T1000 (cell line): ENCODE measurements around the gene IWS1.
A peak's percentile ranks its signal among the peaks of the same experiment; 100 is the strongest.
"Not testable (repeated sequence)": the region's sequence is repeated elsewhere in the genome, so short reads cannot be mapped to it uniquely, and the experiment has no call there.

Experiments used
- DNase-seq: peaks from one replicate; lab custom pipeline; 2025; ENCODE audit warnings: mixed read lengths; lab: John Stamatoyannopoulos, UW

Gene IWS1

DNA sequence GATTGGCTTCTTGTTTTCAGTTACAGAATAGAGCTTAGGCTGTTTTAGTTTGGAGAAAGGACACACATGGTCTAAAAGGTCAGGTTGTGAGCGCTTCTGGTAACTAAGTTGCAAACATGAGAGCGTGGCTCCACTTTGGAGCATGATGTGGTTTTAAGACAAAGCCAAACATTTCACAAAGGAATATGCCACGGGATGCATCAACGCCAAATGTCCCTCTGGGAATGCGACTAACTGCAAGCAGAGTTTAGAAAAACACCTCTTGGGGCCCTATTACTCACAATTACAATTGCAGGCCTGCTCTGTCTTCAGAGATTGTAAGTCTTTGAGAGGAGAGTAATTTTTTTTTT lies 34.6 kb upstream of the IWS1 start:
- DNase-seq = no peak

DNA sequence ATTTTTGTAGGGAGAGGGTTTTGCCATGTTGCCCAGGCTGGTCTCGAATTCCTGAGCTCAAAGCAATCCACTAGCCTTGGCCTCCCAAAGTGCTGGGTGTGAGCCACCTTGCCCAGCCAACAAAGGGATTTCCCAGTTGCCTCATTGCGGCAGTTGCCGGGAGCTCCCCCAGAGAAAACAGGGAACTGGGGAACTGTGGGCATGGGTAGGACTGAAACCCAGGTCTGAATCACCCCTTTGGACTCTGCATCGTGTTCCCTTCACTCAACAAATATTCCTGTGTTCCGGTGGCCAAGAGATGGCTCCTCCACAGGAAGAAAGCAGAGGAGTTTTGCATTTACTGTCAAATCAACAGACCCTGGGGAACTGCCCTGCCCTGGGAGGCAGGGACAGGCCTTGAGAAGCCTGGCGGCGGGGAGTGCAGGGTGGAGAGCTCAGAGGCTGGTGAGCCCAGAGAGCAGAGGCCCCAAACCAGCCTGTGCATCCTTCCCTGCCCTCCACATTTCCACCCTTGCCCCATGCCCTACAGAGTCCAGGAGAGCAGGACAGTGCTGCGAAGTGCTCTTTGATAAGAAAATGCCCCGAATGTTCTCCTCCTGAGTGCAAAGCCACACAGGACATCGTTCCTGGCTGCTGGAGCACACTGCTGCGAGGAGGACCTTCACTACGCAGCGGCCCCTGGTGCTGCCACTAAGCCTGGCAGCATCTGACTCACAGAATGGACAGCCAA lies 34.1 kb upstream of the IWS1 start:
- DNase-seq = peak; percentile 58

DNA sequence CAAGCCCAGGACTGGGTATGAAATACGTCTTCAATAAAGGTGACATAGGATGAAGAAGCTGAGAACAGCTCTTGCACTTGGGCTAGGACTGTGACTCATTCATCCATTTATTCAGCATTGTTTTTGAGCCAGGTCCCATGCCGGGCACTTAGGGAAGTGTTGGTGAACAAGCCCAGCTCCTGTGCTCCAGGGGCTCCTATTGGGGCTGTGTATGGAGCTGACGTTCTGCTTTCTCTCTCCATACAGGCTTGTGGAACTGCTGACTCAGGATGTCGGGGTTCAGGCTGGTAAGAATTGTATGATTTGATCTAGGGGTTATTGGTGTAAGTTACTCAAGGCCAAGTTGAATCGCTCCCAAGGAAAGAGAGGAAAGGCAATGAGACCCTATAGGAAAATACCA lies 33.2 kb upstream of the IWS1 start:
- DNase-seq = no peak

DNA sequence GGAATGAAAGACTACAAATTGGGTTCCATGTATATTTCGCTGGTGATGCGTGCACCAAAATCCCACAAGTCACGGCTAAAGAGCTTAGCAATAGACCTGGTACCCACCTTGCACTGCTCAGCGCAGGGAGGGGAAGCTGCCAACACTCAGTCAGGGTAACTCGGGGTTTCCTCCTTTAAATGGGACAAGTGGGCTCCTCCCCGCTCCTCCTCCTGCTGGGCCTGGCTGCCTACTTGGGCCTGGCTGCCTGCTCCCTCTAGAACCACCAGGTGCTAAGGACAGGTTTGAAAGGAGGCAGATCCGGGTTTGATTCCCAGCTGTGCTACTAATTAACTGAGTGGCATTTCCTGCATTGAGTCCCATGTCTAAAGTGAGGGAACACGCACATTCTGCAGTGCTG lies 32.6 kb upstream of the IWS1 start:
- no peak for DNase-seq

DNA sequence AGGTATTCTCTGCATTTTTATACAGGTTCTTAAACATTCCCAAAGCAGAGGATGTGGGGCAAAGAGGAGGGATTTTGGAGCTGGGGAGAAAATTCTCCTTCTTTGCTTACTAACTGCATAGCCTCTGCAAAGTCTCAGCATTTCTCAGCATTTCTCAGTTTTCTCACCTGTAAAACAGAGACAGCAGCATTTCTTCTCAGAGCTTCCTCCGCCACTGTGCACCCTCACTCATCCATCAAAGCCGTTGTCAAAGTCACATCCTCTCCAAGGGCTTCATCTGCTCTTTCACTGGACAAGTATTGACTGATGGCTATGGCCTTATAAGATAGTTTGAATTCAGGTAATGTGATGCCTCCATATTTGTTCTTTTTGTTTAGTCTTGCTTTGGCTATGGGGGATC lies 26.6 kb upstream of the IWS1 start:
- DNase-seq = no peak

DNA sequence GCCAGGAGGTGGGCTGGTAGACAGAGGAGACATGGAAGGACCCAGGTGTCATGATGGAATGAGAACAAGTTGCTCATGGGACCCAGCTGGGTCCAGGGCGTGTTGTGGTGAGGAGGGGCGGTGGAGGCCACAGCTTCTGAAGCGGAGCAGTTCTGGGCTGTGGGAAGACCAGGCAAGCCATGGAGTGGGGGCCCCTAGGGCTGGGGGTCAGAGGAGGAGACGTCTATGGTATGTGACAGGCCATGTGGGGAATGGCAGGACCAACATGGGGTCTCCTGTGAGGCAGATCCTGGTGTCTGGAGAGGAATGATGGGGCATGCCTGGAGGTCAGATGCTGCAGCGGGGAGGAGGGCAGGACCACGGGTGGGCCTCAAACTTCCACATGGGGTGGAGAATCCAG lies 26.0 kb upstream of the IWS1 start:
- DNase-seq = no peak

DNA sequence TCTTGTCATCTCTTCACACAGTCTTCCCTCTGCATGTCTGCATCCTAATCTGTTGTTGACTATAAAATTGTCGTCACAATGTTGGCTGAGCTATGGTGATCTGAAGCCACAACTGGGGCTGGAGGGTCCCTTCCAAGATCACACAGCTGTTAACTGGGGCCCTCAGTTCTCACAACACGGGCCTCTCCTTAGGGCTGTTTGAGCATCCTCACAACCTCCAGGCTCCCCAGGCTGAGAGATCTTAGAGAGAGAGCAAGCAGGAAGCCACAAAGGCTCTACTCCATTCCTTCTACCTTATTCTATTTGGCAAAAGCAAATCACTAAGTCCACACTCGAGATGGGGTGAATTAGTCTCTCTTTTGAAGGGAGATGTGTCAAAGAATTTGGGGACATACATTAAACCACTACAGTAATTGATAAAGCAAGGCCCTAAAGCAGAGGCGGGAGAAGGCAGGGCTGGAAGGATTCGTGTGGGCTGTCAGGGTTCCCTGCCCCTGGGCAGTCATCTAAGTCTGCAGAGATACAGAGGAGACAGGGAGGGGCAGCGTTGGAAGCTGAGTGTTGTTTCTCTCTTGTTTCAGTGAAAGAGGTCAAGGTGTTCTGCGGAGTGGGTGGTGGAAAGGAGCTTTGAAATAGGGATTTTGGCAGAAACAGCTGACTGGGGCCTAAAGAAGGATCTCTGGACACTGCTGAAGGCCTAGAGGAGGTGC lies 25.1 kb upstream of the IWS1 start:
- DNase-seq = no peak

DNA sequence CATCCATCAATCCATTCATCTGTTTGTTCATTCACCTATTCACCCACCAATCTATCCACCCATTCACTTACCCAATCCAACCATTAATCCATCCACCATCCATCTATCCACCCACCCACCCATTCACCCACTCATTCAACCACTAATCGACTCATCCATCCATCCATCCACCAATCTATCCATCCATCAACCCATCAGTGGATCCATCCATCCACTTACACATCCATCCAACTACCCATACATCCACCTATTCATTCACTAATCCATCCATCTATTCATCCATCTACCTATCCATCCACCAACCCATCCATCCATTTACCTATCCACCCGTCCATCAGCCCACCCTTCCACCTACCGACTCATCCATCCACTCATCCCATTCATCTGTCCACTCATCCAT lies 20.5 kb upstream of the IWS1 start:
- DNase-seq = no peak

DNA sequence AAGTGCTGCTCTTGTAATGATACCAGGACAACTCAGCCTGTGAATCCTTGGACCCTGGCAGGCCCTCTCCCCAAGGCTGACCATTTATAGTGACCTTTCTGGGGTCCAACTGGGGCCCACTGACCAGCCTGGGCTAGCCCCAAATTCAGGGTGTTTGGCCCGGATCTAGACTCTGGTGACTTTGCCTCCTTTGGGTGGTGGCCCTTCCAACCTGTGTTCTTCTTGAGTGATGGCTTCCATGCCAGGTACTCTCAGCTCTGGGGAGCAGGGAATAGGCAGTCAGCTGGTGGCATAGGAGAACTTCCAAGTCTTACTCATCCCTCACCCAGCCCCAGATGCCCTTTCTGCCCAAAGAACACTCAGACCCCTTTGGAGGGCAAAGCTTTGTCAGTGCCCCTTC lies 19.5 kb upstream of the IWS1 start:
- DNase-seq = no peak

DNA sequence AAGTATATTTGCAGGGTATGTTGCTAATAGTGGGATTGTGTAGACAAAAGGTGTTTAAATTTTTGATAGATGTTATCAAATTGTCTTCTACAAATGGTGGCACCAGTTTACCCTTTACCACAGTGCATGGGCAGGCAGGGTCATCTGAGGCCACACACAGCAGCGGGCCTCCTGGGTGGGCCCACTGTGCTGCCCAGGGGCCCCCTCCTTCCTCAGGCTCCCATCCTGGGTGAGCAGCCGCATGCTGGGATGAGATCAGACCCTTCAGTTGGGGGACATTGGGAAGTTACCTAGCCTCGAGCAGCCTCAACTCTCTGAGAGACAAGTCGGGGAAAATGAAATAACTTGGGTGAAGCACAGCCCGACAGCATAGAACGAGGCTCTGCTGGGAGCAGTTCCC lies 18.9 kb upstream of the IWS1 start:
- DNase-seq = no peak

DNA sequence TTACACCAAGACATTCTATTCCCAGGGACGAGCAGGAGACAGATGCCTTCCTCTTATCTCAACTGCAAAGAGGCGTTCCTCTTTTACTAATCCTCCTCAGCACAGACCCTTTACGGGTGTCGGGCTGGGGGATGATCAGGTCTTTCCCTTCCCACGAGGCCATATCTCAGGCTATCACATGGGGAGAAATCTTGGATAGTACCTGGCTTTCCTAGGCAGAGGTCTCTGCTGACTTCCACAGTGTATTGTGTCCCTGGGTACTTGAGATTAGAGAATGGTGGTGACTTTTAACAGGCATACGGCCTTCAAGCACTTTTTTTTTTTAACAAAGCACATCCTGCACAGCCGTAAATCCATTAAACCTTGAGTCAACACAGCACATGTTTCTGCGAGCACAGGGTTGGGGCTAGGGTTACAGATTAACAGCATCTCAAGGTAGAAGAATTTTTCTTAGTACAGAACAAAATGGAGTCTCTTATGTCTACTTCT lies 16.8 kb upstream of the IWS1 start:
- DNase-seq = not testable (repeated sequence)

DNA sequence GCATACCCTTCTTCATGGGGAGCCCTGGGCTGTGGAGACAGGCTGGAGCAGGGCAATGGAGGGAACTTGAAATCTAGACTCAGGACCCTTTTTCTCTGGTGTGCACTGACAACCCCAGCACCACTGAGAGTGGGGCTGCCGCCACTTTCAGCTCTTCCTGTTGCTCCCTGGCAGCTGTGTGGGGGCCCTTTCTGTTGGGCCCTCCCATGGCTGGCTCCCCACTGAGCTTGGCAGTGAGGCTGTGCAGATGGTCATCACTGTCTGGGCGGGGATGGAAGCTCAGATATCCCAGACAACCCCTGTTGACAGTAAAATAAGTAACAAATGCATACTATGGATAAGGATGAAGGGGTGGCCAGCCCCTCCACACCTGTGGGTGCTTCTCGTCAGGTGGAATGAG lies 15.9 kb upstream of the IWS1 start:
- no peak for DNase-seq

DNA sequence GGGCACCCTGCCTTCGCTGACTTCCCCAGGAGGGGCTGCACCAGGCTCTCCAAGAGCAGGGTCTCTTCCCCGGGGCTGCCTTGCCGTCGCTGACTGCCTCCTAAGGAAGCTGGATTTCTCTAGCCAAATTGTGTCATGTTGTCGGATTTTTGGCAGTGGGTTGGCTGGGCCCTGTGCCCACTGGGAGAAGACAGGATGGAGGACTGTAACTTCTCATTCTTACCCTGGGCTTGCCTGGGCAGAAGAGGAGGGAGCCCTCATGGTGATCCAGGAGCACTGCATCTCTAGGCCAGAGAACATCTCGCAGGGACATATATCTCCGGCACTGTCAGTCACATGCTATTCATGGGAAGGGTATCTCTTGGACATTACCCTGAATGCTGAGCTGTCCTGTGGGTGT lies 15.5 kb upstream of the IWS1 start:
- no peak for DNase-seq

DNA sequence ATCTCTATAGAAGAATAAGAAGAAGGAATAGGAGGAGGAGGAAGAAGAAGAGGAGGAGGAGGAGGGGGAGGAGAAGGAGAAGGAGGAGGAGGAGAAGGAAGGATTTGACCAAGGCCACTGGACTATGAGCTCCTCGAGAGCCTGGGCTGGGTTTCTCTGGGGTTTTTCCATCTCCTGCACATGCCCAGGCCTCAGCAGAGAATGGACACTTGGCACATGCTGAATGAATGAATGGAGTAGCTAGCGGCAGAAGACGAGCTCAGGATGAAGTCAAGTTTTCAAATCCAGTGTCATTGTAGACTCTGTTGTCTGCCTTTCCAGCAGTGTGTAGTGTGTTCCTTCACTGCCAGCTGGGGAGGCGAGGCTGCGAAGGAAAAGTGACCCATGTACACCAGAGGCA lies 11.4 kb upstream of the IWS1 start:
- DNase-seq = no peak

DNA sequence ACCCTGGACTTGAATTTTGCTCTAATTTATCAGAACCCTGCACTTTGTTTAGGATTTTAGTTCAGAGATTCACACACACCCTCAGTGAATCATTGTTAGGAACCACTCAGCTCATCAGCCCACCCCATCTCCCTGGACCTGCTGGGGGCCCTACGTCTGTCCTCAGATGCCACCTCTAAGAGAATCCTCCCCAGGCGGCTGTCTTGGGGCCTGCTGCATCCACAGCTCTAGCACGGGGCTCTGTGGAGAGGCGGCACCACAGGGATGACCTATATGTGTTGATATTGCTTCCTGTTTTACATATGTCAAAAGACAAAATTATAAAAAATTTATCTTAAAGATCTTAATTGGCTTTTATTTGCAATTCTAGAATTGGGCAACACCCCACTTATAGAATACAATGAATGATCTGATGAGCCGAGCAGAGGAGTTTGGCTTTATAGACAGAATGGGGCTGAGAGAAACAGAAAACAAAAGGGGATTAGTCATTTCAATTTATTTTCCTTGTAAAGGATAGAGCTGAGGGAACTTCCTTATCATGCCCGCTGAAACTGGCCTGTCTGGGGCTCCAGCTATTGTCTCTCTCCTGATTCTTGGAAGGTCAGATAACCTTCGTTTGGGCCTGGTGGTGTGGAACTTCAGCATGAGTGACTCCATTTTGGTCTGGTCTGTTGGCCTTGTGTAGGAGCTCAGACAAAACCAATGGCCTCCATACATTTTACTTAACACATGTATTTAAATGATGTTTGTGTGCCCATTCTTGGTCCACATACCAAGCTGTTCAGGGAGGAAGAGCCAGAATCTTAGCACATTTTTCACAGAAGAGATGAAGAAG lies 10.6 kb upstream of the IWS1 start:
- DNase-seq = no peak

DNA sequence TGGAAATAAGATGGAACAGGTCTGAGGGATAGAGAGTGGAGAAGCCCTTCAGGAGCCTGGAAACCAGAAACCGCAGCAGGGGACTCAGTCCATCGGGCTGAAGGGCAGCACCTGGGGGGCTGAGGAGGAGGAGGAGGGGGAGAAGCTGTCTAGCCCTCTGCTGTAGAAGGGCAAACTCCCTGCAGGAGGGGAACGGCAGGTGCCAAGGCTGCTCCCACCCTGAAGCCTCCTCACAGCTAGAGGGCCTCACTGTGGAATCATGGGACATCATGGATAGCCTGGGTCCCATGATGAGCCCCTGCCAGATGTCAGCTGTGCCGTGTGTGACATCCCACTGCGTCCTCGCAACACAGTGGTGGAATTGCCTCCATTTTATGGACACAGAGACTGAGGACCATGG lies 9.6 kb upstream of the IWS1 start:
- no peak for DNase-seq

DNA sequence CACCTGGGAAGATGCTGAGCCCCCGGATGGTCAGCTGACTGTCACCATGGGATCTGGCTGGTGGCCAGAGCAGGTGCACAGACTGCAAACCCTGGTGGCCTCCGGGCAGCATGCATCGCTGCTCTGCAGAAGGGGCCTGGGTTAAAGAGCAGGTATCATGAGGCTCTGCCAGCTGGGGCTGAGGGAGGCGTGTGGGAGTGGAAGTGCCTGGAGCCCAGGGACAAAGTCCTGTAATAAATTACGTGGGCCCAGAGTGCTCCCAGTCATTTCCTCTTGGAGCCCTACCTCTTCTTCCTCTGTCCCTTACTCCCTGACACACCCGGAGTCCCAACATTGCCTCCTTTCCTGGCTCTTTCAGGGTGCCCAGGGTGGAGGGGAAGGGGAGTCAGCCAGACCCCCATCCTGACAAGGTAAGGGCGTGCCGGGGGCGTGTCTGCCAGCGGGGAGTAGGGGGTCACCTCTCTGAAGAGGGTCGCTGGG lies 9.2 kb upstream of the IWS1 start, which contains the start of gene MYO7B:
TSS of gene MYO7B (plus strand) at position 262 of the 480 bp plus-strand sequence. CDS start 24,040 bp downstream, outside the sequence.
- no peak for DNase-seq

DNA sequence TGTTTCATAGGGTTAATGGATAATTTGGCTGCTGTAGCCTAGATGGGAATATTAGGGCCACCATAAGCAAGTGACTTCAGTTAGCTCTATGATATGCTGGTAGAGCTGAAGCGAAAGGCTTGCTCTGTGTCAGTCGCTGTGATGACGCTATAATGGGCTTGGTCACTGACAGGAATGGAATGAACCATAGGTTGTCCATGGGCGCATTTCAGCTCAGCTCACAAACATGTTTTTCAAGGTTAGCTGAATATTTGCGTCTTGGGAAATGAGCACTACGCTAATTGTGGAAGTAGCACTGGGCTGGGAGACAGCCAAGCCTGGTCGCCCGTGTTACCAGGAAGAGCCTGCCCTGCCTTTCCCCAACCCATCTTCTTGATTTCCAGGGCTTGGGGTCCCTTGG lies 6.0 kb upstream of the IWS1 start:
- no peak for DNase-seq

DNA sequence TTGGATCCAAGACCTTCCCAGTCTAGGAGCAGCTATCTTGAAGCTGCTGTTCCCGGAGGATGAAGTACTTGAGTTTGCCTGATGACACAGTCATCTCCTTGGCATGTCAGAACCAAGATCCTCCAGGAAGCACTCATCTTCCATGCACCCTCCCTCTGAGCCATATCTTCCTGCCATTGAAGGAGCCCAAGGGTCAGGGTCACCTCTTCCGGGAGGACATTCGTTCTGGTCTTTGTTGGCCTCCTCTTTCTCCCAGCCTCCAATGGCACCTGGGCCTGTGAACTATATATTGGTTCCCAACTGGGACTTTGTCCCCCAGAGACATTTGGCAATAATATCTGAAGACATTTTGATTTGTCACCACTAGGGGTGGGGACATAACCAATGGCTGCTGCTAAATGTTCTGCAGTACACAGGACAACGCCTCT lies 4.9 kb upstream of the IWS1 start:
- DNase-seq = peak; percentile 9

DNA sequence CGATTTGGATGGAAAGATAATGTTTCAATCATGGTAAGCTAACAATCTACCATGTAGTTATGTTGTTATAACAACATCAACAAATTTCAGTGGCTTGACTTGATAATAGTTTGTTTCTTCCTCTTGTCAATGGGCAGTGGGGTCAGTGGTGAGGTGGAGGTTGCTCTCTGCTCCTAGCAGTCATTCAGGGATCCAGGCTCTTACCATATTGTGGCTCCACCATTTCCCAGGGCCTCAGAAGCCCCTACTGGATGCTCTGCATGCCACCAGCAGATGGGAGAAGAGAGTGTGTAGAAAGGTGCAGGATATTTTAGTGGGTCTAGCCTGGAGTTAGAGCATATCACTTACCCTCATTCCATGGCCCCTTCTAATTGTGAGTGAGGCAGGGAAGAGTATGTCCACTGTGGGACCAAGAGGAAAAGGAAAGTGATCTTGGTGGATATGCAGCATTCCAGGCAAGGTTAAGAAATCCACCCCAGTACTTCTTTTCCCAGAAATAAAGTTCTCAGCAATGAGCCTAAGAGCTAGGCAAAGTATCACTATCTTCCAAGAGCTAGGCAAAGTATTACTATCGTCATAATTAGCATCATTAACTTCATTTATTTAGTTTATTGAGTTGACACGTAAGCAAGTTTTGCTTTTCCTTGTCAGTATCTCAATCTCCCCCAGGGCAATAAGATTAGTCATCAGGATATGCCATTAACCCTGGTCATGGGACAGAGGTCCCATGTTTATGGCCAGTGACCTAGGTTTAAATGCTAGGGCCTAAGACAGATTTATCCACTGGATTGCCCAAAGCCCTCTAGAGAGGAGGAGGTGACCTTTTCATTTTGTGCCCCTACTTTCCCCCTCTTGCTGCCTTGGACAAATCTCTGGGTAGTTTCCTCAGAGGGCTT lies 4.2 kb upstream of the IWS1 start:
- peak; percentile 19 for DNase-seq

DNA sequence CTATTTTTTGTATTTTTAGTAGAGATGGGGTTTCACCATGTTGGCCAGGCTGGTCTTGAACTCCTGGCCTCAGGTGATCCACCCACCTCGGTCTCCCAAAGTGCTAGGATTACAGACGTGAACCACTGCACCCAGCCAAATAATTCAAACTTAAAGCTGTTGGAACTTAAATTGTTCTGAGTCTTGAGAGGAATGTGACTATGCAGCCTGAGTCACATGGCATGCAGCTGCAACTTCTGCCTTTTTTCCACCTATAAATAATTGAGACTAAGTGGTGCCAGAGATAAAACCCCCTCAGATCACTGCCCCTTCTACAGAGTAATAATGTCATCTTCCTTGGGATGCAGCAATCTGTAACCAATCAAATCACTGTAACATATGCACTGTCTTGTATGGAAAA lies 3.1 kb upstream of the IWS1 start:
- DNase-seq = not testable (repeated sequence)

DNA sequence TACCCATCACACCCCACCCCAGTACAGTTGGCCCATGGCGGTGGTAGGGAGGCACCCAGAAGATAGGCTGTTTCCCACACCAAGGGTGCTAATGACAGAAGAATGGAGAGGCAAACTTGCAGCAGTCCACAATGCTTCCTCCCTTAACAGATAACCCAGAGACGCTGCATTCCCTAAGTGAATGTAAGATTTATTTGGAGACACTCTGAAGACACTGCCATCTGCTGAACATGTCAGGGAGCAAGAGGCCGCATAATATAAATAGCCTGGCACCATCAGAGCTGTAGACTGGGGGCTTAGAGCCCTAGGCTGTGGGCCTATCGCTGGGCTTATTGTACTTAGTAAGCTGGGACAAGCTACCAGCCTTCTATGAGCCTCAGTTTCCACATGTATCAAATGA lies 2.2 kb upstream of the IWS1 start:
- no peak for DNase-seq
